DMS114 treated with DMSO at 0.1 percent for 48 hours (cell line): ENCODE measurements around the gene GTF2F2.
"Not testable (repeated sequence)": the region's sequence is repeated elsewhere in the genome, so short reads cannot be mapped to it uniquely, and the experiment has no call there.

Source experiments
- DNase-seq: peaks from one replicate; lab custom pipeline; 2025; ENCODE audit not compliant: unreplicated experiment; lab: John Stamatoyannopoulos, UW

GTF2F2 gene

DNA sequence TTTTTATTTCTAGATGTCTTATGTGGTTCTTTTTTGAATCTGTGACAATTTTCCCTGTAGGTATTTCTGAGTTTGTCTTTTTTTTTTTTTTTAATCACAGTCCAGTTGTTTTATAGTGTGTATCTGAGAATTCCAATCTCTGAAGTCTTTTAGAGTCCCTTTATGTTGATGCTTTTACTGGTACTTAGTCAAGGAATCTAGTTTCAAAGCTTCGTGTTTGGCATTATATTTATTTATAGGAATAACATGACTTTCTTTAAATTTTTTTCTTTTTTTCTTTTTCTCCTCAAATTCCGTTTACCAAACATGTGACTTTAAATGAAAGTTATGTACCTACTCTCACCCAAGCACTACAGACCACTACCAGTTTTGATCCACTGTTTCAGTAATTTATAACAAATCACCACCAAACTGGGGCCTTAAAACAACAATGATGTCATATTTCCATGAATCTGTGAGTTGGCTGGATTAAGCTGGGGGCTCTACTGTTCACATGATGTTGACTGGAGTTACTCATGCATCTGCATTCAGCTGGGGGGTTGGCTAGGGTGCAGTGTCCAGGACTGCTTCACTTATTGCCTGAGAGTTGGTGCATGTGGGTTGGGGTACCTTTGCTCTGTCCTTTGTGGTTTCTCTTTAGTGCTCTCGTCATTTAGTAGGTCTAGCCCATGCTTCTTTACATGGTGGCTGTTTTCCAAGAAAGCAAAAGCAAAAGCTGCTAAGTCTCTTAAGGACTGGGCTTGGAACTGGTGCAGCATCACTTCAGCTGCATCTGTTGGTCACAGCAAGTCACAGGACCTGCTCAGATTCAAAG lies 58.2 kb downstream of the GTF2F2 start:
- no peak for DNase-seq

DNA sequence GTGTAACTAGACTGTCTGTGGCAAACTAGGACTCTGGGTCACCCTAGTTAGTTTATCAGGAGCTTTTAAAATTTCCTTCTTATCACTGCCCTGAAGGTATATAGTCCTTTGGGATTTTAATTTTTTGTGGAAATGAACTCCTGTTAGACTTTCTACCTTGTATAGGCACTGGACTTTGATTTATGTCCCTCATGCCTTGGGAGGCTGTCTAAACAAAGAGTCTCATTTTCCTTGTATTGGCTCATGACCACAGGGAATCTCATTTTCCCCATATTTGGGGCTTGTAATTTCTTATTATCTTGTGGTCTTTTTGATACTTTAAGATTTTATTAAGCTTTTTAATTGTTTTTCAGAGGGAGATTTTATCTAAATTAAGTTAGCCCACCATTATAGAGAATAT lies 59.1 kb downstream of the GTF2F2 start:
- no peak for DNase-seq

DNA sequence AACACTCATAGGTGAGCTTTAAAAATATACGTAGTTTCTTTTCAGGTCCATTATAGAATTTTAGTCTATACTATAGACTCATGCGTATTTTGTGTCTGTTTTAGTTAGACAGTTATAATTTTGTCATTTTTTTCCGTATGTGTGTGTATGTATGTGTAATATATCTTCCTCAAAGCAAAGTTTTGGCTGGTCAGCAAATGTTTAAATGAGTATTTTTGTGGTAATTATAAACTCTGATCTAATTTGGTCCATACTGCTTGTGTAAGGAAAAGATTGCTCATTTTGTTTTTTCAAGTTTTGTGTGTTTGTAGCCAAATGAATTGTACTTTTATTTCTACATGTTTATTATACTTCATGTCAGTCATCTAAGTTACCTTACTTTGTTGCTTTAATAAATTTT lies 60.0 kb downstream of the GTF2F2 start:
- no peak for DNase-seq

DNA sequence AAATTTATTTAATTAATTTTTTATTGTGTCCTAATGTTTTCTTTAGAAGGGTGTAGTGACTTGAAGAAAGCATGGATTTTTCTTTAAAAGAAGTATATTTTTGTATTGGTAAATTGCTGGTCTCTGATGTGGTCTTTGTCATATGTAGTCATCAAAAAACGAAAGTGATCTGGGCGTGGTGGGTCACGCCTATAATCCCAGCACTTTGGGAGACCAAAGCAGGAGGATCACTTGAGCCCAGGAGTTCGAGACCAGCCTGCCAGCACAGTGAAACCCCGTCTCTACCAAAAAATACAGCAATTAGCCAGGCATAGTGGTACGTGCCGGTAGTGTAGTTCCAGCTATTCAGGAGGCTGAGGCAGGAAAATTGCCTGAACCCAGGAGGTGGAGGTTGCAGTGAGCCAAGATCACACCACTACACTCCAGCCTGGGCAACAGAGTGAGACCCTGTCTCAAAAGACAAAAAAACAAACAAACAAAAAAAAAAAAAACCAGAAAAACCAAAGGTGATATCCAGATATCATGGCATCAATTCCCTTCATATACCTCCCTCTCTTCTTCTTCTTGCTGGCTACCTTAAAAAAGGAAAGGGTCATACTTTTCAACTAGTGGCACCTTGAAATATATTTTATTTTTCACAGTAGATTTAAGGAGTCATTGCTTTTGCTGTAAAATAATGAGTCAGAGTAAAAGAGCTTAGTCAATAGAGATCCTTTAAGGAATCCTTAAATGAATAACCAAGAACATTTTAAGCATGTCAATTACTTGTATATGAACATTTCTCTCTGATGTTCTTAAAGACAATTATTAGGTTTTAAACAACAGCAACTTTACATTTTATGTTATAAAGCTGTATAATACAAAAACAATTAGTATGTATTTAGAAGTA lies 60.6 kb downstream of the GTF2F2 start:
- DNase-seq, result no peak

DNA sequence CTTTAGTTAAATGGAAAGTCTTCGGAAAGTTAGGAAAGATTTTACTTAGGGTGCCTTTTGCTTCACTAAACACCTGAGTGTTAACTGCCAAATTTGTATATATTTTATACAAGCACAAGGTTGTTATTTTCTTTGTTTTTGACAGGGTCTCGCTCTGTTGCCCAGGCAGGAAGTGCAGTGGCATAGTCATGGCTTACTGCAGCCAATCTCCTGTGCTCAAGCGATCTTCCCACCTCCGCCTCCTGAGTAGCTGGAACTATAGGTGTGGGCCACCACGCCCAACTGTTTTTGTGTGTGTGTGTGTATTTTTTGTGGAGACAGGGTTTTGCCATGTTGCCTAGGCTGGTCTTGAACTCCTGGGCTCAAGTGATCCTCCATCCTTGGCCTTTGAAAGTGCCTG lies 64.4 kb downstream of the GTF2F2 start:
- no peak for DNase-seq

DNA sequence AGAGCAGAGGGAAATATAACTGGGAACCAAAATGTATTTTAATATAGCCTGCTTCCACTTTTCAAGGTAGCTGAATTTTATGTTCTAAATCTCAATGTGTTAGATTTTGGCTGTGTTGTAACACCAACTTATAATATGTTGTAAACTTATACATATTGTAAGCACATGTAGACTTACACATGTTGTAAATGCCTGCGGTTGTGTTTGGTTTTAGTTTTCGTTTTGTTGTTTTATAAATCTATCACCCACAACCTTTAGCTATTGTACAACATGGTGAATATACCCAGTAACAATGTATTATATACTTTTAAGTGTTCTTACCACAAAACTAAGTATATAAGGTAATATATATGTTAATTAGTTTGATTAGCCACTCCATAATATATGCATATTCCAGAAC lies 65.0 kb downstream of the GTF2F2 start:
- no peak for DNase-seq

DNA sequence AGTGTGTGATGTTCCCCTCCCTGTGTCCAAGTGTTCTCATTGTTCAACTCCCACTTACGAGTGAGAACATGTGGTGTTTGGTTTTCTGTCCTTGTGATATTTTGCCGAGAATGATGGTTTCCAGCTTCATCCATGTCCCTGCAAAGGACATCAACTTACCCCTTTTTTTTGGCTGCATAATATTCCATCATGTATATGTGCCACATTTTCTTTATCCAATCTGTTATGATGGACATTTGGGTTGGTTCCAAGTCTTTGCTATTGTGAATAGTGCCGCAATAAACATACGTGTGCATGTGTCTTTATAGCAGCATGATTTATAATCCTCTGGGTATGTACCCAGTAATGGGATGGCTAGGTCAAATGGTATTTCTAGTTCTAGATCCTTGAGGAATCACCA lies 68.8 kb downstream of the GTF2F2 start:
- DNase-seq, result not testable (repeated sequence)

DNA sequence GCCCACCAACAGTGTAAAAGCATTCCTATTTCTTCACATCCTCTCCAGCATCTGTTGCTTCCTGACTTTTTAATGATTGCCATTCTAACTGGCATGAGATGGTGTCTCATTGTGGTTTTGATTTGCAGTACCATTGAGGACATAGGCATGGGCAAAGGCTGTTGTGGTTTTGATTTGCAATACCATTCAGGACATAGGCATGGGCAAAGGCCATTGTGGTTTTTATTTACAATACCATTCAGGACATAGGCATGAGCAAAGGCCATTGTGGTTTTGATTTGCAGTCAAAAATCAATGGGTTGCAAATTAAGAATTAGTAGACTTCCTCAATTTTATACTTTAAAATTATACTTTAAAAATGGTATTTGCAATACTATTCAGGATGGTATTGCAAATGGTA lies 69.2 kb downstream of the GTF2F2 start:
- not testable (repeated sequence) for DNase-seq

DNA sequence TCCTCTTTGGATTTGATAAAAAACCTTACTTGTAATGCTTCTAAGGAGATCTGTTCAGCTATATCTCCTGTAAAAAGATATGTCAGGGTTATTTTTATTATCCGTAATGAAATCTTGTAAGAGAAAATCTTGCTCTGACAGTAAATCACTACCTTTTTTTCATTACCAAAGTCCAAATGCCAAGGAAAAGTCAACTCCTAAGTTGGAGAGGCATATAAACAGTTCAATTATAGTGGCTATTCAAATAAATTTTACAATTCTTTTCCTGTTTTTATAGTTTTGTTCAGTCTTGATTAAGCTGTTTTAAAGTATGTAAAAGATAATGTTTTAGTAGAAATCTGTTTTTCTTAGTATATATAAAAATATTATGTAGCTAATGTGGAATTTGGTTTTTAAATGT lies 71.6 kb downstream of the GTF2F2 start:
- DNase-seq, result no peak

DNA sequence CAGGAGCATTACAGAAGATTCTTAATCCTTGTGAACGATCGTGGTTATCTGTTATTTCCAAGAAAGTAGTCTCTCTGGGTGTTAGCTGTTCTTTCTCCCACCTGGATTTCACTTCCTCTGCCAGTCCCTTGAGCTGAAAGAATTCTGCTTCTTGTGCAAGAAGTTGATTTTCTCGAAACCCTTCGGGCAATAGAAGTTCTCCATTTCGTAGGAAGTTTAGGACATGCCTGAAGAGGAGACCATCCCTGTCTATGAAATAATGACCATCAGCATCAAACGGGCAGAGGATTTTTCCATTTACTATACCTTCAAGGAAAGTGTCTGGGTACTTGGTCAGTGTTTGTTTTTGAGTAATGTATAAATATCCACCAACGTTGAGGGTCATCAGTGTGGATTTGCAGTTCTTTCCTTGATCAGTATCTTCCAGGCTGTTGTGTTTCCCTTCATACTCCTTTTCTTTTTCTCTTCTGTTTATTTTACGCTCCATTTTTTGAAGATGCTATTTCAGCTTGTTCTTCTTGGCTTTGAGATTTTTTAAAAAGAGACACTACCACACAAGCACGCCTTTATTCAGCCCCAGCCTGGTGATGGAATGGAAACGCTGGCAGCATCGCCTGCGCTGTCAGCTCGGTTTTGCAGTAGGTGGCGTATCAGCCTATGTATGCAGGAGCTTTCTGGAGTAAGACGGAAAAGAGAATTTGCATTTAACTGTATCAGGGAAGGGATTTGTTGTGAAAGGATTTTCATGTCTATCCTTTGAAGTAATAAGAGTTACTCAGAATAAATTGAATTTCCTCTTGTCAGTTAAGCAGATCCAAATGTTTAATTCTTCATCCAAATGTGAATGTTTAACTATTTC lies 74.0 kb downstream of the GTF2F2 start:
- no peak for DNase-seq

DNA sequence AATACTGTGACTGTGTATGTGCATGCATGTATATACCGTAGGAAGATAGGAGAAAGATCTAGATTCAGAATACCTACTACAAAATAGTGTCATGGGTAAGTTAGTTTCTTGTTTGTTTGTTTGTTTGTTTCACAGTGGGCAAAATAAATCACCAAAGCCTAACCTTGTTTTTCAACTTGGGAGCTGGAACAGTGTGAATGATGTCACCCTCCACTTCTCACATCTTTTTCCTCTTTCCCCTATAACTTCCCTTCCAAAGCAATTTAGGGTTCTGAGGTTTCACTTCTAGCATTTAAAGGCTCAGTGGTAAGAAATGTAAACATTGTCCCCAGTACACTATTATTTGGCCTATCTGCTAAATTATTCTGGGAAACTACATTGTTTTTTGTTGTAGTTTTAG lies 75.1 kb downstream of the GTF2F2 start:
- DNase-seq, result no peak

DNA sequence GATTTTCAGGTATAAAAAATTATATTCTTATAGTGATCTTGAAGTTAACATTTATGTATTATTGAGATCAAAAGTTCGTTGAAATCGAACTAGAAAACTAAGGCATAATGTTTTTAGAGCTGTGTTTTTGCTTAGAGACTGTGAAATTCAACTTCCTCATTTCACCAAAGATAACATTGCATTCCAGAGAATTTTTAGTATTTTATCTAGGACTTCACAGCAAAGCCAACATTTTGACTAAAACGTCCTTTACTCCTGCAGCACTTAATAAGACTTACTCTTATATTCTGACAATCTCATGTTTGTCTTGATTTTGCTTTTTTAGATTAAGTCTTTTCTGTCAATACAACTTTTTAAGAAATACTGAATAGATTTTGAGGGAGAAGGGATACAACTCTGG lies 75.8 kb downstream of the GTF2F2 start:
- DNase-seq, result no peak

DNA sequence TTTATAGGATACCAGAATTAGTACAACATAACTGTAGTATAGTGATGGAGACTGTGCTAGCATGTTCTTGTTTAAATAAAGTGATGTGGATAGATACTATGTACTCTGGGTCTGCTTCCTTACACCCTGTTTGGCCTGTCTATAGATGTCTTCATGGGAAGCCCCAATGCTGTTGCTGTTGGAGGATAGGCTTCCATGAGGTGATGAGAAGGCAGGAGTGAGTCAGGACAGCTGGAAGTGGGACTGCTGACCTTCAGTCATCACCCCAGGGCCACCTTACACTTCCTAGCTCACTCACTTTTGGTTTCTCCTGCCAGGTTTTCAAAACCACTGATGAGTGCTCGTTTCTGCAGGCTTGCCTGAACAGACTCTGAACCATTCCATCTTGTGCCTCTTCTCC lies 76.3 kb downstream of the GTF2F2 start:
- DNase-seq, result no peak

DNA sequence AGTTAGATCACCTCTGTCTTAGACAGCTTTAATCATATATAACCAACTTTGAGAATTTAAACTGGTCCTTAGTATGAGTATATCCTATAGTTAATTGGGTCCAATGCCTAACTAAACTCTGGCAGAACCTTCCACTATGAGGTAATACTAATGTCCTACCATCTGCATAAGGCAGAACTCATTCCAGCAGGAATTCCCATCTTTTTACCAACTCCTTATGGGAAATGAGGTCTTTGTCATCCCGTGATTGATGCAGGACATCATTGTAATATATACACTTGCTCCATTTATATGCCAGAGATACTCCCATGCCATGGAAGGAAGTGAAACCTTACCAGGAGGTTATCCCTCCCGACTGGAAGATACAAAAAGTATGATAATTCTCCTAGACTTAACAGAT lies 77.7 kb downstream of the GTF2F2 start:
- DNase-seq, result no peak

DNA sequence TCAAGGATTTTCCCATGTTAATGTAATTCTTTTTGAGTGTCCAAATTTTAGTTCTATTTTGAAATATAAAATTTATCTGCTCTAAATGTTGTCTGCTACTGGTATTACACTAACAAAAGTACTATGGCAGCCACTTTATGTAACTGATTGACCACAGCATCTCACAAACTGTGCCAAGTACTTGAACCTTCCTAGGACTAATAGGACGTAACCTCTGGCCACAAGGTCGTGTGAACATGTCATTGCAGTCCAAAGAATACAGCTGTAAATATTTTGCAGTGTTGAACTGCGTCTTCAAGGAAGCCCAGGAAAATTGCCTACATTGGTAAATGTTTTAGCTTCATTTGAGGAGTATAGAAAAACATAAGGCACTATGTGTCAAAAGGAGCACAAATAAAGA lies 78.6 kb downstream of the GTF2F2 start:
- no peak for DNase-seq

DNA sequence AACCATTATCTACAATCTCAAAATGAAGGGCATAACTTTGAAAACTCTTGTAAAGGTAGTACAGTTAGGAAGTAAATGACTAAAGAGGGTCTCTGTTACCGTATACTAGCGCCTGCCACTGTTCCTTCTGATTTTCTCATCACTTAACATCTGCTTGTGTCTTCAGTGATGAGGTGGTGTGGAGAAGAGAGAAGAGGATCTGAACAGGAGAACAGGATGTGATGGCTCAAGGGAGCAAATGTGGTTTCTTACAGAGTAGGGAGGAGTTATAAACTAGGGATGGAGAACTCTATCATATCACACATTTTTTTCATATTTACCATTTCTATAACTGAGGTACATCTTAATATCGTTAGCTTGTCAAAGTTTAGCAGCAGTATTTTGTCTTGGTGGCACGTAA lies 79.4 kb downstream of the GTF2F2 start:
- no peak for DNase-seq

DNA sequence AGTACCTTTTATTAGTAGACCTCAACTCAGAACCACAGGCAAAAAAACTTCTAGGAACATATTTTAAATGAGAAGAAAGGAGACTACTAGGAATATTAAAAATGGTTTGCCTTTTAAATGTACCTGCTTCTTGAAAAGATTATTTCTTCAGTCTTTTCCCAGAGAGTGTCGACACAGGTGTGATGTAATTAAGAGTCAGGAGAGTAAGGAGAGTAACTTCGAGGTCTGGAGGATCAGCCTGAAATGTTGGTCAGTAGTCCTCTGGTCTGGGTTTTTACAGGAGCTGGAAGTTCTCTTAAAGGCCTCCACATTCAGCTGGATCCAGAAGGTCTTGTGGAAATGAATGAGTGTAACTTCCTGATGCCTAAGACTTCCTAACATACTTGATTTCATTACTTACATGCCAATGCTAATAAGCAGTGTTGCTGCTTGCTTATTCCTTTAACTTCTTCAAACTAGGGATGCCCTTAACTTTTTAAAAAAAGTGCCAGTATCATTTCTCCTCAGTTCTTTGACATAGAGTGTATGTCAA lies 80.5 kb downstream of the GTF2F2 start, which contains the start of gene KCTD4:
Gene KCTD4, minus strand, starts transcription at position 345 of the 532 bp plus-strand sequence. CDS start 6,478 bp downstream, outside the sequence.
- DNase-seq, result no peak

DNA sequence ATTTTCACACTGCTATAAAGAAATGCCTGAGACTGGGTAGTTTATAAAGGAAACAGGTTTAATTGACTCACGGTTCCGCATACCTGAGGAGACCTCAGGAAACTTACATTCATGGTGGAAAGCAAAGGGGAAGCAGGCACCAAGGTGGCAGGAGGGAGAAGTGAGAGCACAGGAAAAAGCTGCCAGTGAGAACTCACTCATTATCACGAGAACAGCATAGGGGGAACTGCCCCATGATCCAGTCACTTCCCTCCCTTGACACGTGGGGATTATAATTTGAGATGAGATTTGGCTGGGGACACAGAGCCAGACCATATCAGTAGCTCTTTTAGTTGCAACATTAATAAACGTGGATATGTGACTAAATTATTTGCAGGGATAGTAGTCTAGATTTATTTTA lies 84.8 kb downstream of the GTF2F2 start:
- no peak for DNase-seq

DNA sequence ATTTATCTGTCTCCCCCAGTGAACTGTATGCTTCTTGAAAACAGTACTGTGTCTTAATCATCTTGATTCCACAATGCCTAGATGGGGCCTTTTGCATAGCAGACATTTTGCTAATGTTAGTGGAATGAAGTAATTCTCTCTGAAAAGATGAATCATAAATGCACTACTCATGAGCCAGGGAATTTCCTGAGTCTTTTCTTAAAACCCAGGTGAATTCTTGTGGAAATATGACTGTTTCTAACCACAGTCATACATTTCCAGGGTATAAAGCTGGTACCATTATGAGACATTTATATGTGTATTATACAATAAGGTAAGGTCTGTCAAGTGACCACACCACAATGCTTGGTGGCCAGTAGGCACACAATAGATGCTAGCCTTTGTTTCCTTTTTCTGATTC lies 86.0 kb downstream of the GTF2F2 start:
- no peak for DNase-seq

DNA sequence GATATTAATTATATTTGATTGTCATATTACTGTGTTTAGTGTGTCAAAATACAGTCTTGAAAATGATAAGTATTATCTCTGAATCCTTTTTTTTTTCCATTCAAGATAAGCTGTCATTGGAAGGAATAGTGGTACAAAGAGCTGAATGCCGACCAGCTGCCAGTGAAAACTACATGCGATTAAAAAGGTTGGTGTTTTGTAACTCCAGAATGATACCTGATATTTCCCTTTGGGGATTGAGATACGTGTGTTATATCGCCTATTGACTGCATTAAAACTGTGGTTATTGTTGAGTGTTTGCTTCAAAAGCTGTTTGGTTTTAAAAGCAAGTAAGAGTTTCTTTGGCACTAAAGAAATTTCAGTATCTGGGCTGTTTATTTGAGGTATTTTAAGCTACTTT lies 87.0 kb downstream of the GTF2F2 start:
- no peak for DNase-seq

DNA sequence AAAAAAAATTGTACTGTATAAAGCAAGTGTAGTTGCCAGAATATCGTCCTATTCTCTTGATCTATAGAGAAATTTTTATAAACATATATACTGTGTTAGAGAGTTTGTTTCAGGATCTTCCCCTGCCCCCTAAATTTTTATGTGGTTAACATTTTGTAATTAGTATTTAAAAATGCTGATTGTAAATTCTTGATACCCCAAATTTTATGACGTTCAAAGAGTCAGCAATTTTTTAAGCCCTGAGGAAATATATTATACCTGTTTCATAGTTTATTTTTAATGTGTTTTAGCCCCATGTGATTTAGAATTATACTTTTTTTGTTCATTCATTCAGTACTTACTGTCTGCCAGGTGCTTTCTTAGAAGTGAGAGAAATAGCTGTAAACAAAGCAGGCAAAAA lies 87.8 kb downstream of the GTF2F2 start:
- no peak for DNase-seq
